ENCODE data around the gene GPR135.

GPR135 gene

DNA sequence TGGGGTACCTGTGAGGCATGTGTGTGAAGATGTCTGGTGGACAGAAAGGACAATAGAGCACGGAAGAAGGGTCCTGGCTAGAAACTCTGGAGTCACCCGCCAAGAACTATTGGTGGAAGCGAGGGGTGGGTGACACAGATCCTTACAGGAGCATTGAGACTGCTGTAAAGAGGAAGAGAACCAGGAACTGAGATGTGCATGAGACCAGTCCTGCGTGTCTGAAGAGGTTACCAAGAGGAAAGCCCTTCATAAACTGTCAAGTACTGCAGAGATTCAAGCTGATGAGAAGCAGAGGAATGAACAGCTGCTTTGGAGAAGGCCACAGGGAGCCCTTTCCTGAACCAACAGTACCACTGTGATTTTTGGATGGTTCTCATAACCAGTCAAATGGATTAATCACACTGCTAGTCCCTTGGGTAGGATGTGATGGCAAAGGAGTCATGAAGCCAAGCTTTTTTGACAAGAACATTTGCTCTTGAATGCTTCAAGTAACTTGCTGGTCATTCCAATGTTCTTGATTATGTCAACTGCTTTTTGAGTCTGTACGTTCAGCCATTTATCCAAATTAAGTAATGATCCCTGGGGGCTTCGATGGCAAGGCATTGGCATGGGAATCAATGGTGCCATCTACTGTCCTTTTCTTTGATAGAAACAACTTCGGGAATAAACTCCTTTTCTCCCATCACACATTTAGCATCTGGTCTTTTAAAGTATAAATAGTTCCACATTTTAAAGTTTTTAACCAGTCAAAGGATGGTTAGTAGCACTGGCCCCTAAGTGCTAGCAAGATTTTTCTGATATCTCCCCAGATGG, 42.9 kb downstream of the GPR135 start:
- DNase-seq: no peak

DNA sequence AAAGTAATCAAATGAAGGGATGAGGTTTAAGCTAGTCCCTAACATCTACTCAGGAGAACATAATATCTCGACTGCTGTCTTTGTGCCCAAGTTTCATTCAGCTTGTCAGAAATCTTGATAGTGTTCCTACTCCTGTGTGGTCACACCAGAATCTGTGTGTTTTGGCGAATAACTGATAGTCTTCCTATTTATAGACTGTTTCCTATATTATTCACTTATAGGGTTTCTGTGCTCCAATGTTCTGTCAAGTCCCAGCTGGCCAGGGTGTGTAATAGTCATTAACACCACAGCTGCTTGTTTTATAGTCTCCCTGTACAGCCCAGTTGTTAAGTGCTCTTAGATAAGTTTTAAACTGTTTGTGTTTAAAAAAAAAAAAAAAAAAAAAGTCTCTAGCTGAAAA, 45.9 kb downstream of the GPR135 start:
- DNase-seq: no peak

DNA sequence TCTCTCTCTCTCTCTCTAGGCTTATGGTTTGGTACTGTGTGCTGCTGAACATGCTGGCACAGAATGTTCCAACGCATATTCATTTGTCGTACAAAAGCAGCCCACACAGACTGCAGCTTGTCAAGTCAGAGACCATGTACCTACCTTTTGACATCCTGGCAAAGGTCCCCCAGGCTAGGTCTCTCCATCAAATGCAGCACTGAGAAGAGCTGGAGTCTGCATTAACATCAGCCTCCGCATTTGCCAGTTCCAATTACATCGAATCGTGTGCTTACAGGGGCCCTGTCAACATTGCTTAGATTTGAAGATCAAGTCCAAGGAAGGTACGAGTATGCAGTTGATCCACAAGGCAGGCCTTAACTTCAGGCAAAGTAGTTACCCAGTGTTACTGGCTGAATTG, 47.9 kb downstream of the GPR135 start:
- no peak for DNase-seq

DNA sequence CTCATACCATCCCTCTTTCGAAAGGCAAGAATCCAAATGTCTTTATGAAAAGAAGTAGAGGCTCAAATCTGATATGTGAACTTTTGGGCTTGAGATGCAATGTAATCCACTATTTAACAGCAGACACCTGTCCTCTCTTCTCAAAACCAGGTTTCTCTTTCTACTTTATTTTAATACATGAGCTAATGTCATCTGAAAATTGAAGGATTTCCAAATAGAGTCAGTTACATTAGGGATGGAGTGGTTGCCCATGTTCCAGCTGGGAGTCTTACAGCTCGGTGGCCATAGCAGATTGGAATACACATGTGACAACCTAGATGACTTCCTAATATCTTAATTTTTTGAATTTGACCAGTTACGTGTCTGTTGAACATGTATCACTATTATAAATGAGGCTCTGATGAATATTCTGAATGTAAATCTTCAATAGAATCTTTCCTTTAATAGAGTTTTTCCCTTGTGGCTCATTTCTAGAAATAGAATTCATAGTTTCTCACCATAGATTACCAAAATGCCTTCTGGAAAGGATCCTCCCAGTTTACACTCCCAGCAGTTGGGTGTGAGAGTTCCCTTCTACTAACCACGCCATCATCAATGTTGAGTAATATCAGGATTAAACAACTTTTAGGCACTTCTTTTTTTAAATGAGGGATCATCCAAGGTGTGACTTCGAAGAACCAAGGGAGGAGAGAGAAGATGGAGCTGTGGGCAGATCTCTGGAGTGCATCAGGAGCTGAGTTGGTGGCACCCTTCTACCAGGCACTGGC, 49.2 kb downstream of the GPR135 start:
- no peak for DNase-seq
